ENCODE results near the gene KDM4C.
"Not testable (repeated sequence)": the region's sequence is repeated elsewhere in the genome, so short reads cannot be mapped to it uniquely, and the experiment has no call there.

The KDM4C gene

GRCh38 chr9:6977761-6978160 lies 220.0 kb downstream of the KDM4C start:
- no peak for DNase-seq (ENCODE audit: low spot score)

DNA sequence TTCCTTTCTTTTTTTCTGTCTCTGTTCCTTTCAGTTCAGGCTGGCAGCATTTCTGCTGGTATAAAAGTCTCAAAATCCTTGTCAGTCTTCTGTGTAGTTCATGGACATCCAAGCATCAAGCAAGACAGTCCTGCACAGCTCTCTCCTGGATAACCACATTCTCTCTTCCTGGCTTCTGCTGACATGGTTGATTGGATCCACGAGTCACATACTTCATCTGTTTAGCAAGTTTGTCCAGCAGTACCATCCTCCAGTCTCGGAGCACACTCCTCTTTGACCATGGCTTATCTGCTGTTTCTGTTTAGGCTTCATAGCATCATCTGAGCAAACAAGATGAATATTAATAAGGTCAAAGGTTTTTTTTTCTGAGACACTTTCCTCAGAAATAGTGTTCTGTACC lies 220.8 kb downstream of the KDM4C start:
- no peak for DNase-seq (ENCODE audit: low spot score)

GRCh38 chr9:6984941-6985578 lies 227.3 kb downstream of the KDM4C start:
- no peak for DNase-seq (ENCODE audit: low spot score)

GRCh38 chr9:6986141-6986815 lies 228.5 kb downstream of the KDM4C start:
- DNase-seq (ENCODE audit: low spot score): no peak

GRCh38 chr9:6987381-6987780 lies 229.6 kb downstream of the KDM4C start:
- DNase-seq (ENCODE audit: low spot score): no peak

- no peak for DNase-seq (ENCODE audit: low spot score)
These were observed 233.6 kb downstream of the KDM4C start for GRCh38 chr9:6991418-6991817.

DNA sequence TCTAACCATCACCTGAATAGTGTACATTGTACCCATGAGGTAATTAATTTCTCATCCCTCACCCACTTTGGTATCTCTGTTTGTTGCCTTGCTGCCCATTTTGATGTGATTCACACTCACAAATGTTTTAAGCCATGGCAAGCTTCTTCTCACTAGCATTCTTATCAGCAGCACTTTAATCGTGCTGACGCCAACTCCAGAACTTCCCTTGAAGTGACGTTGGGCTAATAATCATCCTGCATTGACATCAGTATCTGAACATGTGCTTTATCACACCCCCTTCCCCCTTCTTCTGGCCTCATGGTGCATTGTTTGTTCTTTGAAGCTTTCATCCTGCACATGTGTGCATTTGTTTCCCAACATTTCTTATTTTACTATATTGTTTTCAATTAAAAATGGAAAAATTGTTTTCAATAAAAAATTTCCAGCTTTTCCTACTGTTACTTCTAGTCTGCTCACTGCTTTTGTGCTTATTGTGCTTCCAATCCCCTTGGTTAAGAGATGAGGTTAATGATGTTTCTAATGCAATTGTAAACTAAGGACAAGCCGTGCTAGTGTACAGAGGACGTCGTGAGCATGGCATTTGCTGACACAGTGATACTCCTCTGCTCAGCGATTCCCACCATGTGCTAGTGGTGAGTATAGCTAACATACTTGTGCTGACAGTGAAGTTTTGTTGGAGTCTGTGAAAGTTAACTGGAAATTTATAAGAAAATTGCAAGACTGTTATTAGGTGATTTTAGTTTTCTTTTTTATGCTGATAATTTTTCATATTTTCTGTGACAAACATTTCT lies 238.5 kb downstream of the KDM4C start:
- DNase-seq (ENCODE audit: low spot score): no peak

DNA sequence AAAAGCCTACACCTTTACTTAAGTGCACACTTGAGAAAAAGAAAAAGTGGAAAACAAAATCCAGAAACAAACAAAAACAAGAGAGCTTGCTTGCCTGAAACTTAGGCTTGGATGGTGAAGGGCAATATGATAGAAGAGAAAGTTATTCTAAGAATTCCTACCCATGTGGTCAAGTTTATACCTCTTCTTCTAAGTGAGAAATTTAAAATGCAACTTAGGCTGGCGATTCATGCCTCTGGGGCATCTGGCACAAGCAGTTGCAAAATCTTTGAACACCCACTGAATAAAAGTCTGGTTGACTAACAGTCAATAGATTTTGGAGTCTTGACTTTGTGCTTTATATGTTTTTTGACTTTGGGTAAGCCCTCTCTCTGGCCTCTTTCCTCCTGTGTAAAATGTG lies 239.6 kb downstream of the KDM4C start:
- DNase-seq (ENCODE audit: low spot score): no peak

DNA sequence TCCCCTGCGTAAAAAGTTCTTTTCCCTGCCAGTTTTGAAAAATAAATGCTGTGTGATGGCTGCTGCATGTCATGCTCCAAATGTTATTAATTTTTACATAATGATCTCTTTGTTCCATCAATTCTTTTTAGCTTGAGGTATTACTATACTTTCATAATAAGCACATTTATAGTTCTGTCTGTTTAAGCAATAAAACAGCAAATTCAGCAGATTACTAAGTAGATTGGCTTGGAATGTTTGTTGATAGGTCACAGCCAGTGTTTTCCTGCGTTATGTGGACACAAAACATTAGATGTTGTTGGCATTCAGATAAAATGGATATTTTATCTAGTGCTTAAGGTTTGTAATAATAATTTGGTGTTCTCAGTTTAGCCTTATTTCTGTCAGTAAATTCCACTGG lies 242.0 kb downstream of the KDM4C start:
- DNase-seq (ENCODE audit: low spot score): no peak

DNA sequence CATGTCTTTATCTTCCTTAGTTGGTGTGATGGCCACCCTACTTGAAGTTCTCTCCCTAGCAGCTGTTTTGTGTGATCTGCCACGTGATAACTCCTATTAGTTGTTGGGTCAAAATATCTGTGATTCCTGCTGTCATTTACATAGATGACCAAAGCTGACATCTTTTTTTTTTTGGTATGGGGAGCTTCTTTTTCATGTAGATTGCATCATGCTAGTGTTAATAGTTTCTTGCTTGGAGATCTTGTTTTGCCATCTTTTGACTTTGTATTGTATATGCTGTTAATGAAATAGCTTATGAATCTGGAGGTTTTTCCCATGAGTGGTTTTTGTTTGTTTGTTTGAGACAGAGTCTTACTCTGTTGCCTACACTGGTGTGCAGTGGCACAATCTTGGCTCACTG lies 243.8 kb downstream of the KDM4C start:
- DNase-seq (ENCODE audit: low spot score): no peak

DNA sequence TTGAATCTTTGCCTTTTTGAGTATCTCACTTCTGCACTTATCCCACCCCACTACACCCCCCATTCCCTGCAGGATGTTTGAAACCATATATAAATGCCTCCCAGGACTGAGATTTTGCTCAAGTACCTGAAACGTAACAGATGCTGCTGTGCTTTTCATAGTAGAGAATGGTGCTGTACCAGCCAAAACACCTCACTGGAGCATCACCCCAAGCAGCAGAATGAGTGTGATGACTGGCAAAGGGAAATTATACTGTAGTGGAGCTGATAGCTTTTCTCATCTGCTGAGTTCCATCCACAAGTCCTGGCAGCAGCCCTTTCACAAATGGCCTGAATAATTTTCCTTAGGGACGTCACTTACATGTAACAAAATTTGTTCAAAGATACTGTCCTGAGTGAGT lies 246.1 kb downstream of the KDM4C start:
- no peak for DNase-seq (ENCODE audit: low spot score)

- DNase-seq (ENCODE audit: low spot score): no peak
These were observed 248.6 kb downstream of the KDM4C start for GRCh38 chr9:7006417-7006816.

DNA sequence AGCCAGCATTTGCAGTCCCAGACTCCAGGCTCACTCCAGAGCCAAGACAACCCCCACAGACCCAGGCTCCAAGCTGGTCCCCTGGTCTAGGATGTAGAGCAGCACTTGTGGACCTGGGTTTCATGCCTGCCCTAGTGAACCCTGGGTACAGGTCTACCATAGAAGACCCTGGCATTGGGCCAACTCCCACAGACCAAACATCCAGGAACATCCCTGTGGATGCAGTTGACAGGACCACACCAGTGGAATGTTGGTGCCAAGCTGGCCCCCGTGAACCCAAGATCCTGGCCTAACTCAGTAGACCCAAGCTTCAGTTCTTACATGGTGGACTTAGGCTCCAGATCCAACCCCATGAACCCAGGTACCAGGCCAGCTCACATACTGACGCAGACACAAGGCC lies 250.6 kb downstream of the KDM4C start:
- no peak for DNase-seq (ENCODE audit: low spot score)

DNA sequence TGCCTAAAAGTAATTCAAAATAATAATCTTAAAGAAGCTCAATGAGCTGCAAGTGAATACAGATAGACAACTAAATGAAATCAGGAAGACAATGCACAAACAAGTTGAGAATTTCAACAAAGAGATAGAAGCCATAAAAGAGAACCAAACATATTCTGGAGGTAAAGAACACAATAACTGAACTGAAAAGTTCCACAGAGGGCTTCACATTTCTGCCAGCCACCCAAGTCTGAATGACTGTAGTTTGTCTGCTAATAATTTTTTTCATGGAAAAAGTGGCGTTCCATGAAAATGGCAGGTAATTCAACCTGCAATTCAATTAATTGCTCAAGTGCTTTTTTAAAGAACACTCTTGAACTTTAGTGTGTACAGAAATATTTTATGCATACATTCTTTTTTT lies 251.3 kb downstream of the KDM4C start:
- no peak for DNase-seq (ENCODE audit: low spot score)

GRCh38 chr9:7011395-7012067 lies 253.8 kb downstream of the KDM4C start:
- DNase-seq (ENCODE audit: low spot score): no peak

DNA sequence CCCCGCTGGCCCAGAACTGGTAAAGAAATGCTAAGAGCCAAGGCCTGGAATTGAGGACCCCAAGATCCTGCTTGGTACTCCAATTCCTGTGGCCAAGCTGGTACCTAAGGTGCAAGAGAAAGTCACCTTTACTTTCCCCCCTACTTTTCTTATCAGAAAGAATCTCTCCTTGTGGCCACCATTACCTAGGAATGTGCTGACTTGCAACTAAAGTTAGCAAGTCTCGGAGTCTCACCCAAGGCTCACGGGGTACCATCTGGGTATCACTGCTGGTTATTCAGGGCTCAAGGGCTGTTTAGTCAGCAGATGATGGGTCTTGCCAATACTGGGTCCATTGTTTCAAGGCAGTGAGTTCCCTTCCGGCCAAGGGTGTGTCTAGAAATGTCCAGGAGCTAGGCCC lies 270.2 kb downstream of the KDM4C start:
- no peak for DNase-seq (ENCODE audit: low spot score)

DNA sequence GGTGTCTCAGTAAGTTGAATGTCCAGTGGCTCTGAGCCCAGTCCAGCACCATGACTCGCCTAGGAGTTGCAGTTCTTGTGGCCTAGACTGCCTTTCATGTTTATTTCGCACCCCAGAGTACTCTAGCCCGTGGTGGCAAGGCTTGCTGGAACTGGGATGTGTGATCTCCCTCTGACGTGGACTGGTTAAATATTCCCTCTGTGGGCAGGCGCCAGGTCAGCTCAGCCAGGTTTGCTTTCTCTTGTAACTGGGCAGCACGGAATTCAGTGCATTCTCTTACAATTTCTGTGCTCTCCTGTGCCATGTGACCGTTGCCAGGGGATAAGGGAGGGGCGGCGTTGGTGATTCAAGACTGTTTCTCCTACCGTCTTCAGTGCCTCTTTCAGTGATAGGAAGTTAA lies 270.8 kb downstream of the KDM4C start:
- DNase-seq (ENCODE audit: low spot score): no peak

DNA sequence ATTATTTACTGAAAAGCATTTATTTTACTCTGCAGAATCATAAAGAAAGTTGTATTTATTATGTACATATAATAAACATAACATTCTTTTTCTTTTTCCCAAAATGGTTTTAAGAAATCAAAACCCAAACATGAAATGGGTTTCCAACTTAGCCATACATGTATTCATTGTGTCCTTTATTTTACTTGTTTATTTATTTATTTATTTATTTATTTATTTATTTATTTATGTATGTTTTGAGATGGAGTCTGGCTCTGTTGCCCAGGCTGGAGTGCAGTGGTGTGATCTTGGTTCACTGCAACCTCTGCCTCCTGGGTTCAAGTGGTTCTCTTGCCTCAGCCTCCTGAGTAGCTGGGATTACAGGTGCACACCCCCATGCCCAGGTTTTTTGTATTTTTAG lies 273.2 kb downstream of the KDM4C start:
- DNase-seq (ENCODE audit: low spot score): not testable (repeated sequence)

DNA sequence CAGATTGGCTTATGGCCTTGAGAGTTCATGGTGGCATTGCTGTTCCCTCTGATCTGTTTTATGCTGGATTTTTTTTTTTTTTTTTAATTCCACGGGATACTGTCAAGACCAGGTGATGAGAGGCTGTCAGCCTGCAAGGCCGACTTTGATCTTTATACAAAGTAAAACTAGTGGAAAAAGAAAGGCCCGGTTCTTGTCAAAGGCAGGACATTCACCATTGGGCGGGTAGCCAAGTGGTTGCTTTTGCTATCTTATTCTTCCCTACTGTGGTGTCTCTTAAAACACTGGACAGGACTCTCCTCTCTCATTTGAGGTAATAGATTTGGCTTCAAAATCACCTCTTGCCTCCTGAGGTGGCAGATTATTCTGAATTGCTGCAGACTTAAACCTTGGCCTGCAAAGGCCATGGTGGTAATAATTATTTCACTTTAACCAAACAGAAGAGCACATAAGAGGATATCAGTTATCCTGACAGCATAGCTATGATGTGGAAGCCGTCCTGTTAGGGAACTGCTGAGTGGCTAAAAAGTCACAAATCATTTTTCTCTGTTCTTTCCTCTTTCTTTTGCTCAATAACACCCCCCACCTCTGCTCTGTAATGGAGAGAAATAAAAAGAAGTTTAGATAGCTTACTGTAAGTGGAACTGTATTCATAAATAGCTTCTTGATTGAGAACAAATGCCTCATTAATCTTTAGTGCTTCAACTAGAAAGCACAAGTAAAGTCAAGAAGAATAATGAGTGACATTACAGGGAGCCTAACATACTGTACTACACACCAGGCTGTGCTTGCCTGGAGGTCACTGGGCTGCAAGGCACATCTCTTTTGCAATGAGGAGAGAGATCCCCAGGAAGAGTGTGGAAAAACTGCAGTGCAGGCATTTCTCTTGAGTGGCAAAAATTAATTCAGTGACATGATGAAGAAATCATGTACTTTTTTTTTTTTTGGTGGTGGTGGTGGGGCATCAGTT lies 275.6 kb downstream of the KDM4C start:
- DNase-seq (ENCODE audit: low spot score): no peak

- no peak for DNase-seq (ENCODE audit: low spot score)
These were observed 279.4 kb downstream of the KDM4C start for GRCh38 chr9:7037176-7037575.

DNA sequence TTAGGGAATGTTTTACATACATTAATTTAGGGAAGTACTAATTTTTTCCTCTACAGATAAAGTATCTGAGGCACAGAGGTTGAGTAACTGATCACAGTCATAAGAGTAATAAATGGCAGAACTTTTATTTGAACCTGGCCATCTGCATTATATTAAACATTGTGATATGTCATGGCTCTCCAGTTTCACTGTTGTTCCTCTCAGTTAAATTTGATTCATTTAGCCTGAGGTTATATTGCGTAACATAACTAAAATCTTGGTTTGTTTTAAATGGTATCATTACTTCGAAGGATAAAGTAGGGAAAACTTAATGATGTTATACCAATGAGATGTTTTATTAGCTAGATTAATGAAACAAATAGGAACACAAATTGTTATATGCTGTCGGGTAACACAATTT lies 284.4 kb downstream of the KDM4C start:
- no peak for DNase-seq (ENCODE audit: low spot score)

DNA sequence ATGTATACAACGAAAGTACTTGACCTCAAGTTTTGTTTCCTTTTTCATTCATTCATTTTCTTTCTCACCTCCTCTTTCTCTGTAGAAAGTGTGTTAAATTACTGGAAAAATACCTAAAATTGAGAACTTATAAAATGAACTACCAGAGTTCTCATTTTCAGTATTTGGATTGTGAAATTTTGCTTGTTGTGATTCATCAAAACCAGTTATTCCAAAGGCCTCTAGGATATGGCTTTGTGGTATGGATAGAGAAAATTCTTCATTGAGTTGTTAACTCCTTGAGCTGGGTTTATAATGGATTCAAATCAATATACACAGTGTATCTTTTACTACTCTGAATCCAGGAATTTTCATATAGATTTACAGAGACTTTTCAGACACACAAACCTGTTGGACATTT lies 287.6 kb downstream of the KDM4C start:
- DNase-seq (ENCODE audit: low spot score): no peak

Measured in ecto neural progenitor cell (in vitro differentiated cells).